Liver (tissue), 3 donors: ENCODE measurements around the gene PPP1R26.

Experiments
- EGR1 ChIP-seq, 2 donors: IDR thresholded peaks; 2 replicates each; pipeline ENCODE4 v1.6.1; 2016 to 2018; ENCODE audit warnings: antibody characterized with exemption in 2 of 2, low read depth in 2 of 2
- TF ChIP-seq, protein P1 (sequence below): fragments of 150-350 bp; IDR thresholded peaks from 2 replicates; pipeline ENCODE4 v1.5.1; 2017; ENCODE audit warnings: improper control_type of control experiment, low read depth, low read length; ENCODE audit not compliant: missing input control
- TF ChIP-seq, protein P2 (sequence below): IDR thresholded peaks from 2 replicates; pipeline ENCODE4 v1.6.1; 2016; ENCODE audit warnings: antibody characterized with exemption
- donor health status: healthy.
- donor health status: healthy.

DNA sequence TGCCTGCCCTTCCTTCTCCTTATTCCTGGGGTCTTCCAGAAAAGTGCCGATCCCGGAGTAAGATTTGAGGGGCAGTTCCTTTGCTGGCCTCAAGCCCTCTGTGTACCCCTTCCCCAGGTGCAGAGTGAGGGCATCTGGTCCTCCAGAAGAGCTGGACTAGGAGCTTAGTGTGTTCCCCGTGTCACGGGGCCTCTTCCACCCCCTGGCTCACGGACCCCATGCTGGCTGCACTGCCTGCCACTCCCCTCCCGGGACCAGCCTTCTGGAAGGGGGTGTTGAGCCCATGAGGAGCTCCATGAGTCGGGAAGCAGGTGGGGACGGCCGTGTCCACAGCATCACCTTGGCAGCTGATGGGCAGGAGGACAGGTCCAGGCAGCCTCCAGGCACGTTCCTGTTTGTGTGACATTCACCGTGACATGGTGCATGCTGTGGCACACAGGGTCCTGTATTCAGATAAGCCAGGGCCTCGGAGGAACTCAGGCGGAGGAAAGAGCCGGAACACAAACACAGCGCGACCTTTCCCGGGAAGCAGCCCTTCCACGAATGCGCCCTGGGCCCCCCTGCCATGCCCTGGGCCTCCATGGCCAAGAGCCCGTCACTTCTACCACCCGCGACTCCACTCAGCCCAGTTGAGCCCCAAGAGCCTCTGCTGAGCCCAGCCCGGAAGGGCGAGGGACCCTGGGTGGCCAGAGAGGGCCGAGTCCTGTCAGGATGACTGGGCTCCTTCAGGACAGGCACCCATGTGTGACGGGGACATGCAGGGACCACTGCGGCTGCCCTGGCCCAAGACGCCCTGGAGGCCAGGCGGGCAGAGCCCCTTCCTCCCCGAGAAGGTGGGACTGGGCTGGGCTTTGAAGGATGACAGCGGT is 35.7 kb downstream of the PPP1R26 start:
- TF ChIP-seq, protein P1, sequence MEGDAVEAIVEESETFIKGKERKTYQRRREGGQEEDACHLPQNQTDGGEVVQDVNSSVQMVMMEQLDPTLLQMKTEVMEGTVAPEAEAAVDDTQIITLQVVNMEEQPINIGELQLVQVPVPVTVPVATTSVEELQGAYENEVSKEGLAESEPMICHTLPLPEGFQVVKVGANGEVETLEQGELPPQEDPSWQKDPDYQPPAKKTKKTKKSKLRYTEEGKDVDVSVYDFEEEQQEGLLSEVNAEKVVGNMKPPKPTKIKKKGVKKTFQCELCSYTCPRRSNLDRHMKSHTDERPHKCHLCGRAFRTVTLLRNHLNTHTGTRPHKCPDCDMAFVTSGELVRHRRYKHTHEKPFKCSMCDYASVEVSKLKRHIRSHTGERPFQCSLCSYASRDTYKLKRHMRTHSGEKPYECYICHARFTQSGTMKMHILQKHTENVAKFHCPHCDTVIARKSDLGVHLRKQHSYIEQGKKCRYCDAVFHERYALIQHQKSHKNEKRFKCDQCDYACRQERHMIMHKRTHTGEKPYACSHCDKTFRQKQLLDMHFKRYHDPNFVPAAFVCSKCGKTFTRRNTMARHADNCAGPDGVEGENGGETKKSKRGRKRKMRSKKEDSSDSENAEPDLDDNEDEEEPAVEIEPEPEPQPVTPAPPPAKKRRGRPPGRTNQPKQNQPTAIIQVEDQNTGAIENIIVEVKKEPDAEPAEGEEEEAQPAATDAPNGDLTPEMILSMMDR = no peak
- TF ChIP-seq, protein P2, sequence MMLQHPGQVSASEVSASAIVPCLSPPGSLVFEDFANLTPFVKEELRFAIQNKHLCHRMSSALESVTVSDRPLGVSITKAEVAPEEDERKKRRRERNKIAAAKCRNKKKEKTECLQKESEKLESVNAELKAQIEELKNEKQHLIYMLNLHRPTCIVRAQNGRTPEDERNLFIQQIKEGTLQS = no peak
- TF ChIP-seq EGR1 (IDR thresholded peaks at IDR 0.05; ENCODE audit: low read depth in 2 of 2) = no peak
